ENCODE results near the gene GNAI2.

DNA sequence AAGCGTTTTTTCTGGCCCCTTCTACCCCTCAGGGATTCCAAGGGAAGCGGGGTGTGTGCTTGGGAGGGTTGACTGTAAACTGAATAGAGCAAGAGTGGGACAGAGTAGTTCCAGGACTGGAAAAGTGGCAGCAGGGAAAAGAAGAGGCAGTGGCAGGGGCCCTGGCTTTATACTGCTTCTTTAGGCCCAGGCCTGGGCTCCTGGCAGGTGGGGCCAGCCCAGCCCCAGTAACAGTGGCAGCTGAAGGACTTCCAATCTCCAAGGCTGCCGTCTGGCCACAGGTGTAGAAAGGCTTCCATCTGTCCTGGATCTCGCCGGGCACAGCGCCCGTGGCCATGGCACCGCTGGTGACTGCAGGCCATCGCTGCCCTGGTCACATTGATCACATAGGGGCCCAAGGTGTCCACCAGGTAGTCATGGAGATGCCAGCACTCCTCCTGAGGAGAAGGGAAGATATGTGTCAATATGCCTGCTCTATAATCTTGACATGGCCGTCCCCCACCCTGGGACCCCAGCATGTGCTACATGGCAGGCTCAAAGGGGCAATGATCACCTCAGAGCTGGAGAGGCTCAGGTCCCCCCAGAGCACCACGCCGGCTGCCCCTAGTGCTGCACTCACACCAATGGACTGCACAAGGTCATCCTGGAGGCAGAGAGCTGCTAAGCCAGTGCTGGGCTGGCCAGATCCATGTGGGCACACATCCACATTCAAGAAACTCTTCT, 57.2 kb downstream of the GNAI2 start:
- TF ChIP-seq, protein P1, sequence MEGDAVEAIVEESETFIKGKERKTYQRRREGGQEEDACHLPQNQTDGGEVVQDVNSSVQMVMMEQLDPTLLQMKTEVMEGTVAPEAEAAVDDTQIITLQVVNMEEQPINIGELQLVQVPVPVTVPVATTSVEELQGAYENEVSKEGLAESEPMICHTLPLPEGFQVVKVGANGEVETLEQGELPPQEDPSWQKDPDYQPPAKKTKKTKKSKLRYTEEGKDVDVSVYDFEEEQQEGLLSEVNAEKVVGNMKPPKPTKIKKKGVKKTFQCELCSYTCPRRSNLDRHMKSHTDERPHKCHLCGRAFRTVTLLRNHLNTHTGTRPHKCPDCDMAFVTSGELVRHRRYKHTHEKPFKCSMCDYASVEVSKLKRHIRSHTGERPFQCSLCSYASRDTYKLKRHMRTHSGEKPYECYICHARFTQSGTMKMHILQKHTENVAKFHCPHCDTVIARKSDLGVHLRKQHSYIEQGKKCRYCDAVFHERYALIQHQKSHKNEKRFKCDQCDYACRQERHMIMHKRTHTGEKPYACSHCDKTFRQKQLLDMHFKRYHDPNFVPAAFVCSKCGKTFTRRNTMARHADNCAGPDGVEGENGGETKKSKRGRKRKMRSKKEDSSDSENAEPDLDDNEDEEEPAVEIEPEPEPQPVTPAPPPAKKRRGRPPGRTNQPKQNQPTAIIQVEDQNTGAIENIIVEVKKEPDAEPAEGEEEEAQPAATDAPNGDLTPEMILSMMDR (IDR thresholded peaks at IDR 0.05) = no peak
- no peak for TF ChIP-seq ZFX (IDR thresholded peaks at IDR 0.05; ENCODE audit: borderline replicate concordance)
